GOT3 (cell line): ENCODE data around the gene PIP4P1.

Experiments used
- DNase-seq: peaks from one replicate; lab custom pipeline; 2025; ENCODE audit warnings: mixed read lengths; lab: John Stamatoyannopoulos, UW

PIP4P1 gene

GRCh38 chr14:20435582-20436362 lies 25.5 kb downstream of the PIP4P1 start, which contains the start of gene KLHL33:
Gene KLHL33 (minus strand): TSS chr14:20436166. CDS start chr14:20435811, 355 bp downstream.
- DNase-seq = no peak

DNA sequence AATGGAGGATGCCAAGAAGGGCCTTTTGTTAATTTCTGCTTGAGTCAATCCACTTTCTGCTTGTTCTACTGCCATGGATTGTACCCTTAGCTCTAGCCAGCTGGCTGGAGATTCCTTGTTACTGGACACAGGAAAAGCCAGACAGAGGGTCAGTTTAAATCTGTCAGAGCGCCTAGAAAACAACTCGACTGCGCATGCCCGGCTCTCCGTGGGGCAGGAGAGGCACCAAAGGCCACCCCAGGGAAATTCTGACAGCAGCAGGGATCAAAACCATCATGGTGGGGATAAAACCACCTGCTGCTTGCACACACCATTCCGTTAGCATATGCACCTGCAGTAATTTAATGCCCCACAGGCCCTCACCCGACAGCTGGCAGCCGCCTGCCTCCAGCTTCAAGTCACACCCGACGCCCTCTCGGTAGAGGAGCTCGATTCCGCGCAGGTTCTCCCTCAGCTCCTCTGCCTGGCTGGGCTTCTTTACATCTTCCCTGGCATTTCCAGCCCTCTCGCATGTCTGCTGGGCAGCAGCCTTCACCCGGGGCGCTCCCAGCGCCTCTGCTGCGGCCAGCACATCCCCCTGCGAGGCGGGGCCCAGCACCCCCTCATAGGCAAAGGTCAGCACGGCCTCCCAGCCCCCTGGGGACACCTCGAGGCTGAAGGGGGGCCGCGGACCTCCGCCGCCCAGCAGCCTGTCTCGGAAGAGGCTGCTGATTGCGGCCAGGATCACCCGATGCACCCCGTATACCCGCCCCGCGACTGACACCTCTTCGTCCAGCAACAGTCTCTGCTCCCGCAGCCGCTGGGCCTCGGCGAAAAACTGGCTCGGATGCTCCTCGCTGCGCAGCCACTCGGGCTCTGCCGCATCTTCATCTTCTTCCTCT lies 26.3 kb downstream of the PIP4P1 start:
- DNase-seq = no peak

DNA sequence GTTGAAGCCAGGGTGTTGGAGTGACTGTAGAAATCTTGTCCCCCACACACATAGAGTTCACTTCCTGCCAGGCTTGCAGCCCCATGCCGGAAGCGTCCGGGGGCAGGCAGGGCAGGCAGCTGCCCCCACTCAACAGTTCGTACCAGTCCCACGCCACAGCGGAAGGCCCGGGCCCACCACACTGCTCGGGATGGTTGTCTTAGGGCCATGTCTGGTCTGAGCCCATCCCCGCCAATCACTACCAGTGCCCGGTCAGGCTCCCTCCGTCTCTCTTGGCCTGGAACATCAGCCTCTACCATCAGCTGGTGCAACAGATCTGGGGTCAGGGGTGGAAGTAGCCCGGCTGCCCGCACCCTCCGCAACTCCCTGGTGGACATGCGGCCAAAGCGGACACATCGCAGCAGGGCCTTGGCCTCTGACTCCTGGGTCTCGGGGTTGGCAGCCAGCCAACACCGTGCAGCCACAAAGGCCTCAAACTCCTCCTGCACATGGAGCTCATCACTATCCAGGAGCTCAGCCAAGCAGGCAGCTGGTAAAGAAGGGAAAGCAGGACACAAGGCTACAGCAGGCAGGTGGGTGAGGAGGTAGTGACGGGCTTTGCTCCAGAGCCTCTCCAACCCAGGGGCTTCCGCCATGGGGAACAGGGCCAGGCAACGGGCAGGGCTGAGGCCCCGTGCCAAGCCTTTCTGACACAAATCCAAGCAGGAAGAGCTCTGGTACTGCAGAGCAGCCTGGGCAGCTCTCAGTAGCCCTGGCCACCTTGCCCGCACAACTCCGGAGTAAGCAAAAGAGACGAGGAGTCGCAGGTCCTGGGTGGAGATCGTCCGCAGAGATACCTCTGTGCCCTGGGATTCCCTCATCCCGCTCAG lies 31.2 kb downstream of the PIP4P1 start:
- no peak for DNase-seq

DNA sequence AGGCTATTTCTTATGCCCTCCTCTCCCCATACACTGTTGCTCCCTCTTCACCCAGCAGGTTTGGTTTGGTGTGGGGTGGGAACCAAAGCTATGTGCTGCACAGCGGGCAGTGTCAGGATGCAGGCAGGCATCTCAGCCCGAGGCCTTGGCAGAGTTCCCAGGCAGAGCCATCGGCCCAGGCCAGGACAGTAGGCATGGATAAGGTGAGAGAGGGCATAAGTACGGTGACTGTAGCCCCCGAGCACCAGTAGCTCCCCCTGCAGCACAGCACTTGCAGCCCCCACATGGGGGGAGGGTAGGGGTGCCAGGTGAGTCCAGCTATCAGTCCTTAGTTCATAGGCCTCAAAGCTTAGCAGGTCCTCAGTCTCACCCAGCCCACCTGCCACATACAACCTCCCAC lies 32.4 kb downstream of the PIP4P1 start:
- DNase-seq = no peak

GRCh38 chr14:20428010-20428365 lies 33.2 kb downstream of the PIP4P1 start:
- no peak for DNase-seq

- no peak for DNase-seq
Observed at GRCh38 chr14:20427231-20428009, 33.8 kb downstream of the PIP4P1 start.

GRCh38 chr14:20424851-20425250 lies 36.4 kb downstream of the PIP4P1 start:
- no peak for DNase-seq

- DNase-seq = no peak
Observed at GRCh38 chr14:20422886-20423285, 38.3 kb downstream of the PIP4P1 start.

DNA sequence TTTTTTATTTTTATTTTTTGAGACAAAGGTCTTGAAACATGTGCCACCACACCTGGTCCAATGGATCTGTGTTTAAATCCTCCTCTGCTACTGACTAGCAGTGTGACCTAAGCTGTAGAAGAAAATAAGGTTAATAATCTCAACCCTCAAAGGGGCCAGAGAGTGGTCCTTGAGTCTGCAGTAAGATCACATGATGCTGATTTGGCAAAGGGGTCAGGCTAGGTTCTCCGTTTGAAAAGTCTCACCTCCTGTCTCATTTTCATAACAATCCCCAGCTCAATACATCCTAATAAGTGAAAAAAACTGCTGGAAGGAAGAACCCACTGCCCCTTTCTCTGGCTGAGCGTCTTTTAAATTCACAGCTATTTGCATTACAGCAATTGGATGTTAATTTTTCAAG lies 40.0 kb downstream of the PIP4P1 start:
- no peak for DNase-seq

GRCh38 chr14:20419419-20419818 lies 41.8 kb downstream of the PIP4P1 start:
- no peak for DNase-seq

- DNase-seq = no peak
Observed at GRCh38 chr14:20418501-20418909, 42.7 kb downstream of the PIP4P1 start.

- DNase-seq = no peak
Observed at GRCh38 chr14:20417250-20418186, 43.7 kb downstream of the PIP4P1 start.

- DNase-seq = no peak
Observed at GRCh38 chr14:20416223-20416622, 45.0 kb downstream of the PIP4P1 start.

GRCh38 chr14:20415782-20416206 lies 45.4 kb downstream of the PIP4P1 start:
- no peak for DNase-seq

- no peak for DNase-seq
Observed at GRCh38 chr14:20413744-20414082, 47.5 kb downstream of the PIP4P1 start.

- DNase-seq = no peak
Observed at GRCh38 chr14:20412876-20413743, 48.1 kb downstream of the PIP4P1 start, which contains the start of gene TEP1. Gene TEP1 (minus strand): TSS chr14:20413501. CDS start chr14:20408439, 5,062 bp downstream.

GRCh38 chr14:20412411-20412810 lies 48.8 kb downstream of the PIP4P1 start:
- DNase-seq = no peak

DNA sequence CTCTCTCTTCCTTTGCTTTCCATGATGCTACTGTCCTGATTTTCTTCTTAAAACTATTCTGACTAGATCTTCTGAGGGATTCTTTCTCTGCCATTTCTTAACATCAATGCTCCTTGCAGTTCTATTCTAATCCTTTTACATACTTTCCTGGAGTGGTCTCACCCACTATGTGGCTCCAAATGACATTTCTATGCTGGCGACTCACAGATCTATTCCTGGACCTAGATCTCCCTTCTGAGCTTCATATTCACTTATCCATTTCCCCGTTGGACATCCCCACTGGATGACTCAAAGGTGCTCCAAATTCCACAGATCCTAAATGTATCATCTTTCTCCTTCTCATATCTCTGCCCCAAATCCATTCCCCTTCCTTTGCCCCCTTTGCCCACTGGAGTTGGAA lies 52.0 kb downstream of the PIP4P1 start:
- DNase-seq = no peak
